Esophagus squamous epithelium (tissue), 4 donors: ENCODE results near the gene DOCK10.

Experiments
- POLR2A ChIP-seq, 4 donors: fragments of 450-650 bp; IDR thresholded peaks; one replicate each; pipeline ENCODE4 v1.6.1; 2017; ENCODE audit warnings: antibody characterized with exemption in 4 of 4, mild to moderate bottlenecking in 4 of 4, moderate library complexity in 3 of 4
- TF ChIP-seq, protein P1 (sequence below), 6 experiments: fragments of 450-650 bp in 4 of 6; fragments of 200-600 bp in 2 of 6; sonication (generic) in 2 of 6; IDR thresholded peaks; one replicate each; pipeline ENCODE4 v1.5.1; 2016 to 2019; ENCODE audit warnings: antibody characterized with exemption in 6 of 6, mild to moderate bottlenecking in 4 of 6, moderate library complexity in 4 of 6

DNA sequence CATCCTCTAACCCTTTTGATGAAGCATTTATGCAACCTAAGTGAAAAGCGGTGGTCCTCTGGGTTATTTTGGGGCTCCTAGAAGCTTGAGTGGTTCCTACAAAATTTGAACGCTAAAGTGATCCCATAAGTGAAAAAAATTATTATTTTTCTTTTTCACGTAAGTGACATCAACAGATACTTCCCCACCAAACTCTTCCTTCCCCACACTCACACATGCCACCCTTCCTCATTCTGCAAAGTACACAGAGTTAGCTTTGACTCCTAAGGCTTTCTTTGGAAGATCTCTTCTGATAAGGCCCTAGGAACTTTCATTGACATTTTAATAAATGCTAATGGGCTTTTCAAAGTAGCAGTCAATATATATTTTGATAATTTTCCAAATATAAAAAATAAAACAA, 109.7 kb downstream of the DOCK10 start:
- TF ChIP-seq, protein P1, sequence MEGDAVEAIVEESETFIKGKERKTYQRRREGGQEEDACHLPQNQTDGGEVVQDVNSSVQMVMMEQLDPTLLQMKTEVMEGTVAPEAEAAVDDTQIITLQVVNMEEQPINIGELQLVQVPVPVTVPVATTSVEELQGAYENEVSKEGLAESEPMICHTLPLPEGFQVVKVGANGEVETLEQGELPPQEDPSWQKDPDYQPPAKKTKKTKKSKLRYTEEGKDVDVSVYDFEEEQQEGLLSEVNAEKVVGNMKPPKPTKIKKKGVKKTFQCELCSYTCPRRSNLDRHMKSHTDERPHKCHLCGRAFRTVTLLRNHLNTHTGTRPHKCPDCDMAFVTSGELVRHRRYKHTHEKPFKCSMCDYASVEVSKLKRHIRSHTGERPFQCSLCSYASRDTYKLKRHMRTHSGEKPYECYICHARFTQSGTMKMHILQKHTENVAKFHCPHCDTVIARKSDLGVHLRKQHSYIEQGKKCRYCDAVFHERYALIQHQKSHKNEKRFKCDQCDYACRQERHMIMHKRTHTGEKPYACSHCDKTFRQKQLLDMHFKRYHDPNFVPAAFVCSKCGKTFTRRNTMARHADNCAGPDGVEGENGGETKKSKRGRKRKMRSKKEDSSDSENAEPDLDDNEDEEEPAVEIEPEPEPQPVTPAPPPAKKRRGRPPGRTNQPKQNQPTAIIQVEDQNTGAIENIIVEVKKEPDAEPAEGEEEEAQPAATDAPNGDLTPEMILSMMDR (IDR thresholded peaks at IDR 0.05): no peak
- TF ChIP-seq POLR2A (IDR thresholded peaks at IDR 0.05): no peak
